Measurements from ENCODE around the gene PPIH.

GRCh38 chr1:42657981-42658876 lies at the start of gene PPIH:
- TF ChIP-seq, protein P1, sequence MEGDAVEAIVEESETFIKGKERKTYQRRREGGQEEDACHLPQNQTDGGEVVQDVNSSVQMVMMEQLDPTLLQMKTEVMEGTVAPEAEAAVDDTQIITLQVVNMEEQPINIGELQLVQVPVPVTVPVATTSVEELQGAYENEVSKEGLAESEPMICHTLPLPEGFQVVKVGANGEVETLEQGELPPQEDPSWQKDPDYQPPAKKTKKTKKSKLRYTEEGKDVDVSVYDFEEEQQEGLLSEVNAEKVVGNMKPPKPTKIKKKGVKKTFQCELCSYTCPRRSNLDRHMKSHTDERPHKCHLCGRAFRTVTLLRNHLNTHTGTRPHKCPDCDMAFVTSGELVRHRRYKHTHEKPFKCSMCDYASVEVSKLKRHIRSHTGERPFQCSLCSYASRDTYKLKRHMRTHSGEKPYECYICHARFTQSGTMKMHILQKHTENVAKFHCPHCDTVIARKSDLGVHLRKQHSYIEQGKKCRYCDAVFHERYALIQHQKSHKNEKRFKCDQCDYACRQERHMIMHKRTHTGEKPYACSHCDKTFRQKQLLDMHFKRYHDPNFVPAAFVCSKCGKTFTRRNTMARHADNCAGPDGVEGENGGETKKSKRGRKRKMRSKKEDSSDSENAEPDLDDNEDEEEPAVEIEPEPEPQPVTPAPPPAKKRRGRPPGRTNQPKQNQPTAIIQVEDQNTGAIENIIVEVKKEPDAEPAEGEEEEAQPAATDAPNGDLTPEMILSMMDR (conservative IDR thresholded peaks at IDR 0.05) = no peak; the same call in 1 of the 2 replicates
- no peak for TF ChIP-seq EZH2 (IDR thresholded peaks at IDR 0.05; ENCODE audit: low read depth)
